Stimulated activated CD4-positive, alpha-beta T cell treated with anti-CD3 and anti-CD28 coated beads, Interleukin-2, amount 100 ng/mL, for 4 hours (primary cell): ENCODE results near the gene ZBTB18.
"Not testable (repeated sequence)": the region's sequence is repeated elsewhere in the genome, so short reads cannot be mapped to it uniquely, and the experiment has no call there.

ENCODE experiments used
- DNase-seq: peaks from one replicate; pipeline ENCODE4 v3.0.0-alpha.2; 2020; ENCODE audit warnings: low read depth

The ZBTB18 gene

DNA sequence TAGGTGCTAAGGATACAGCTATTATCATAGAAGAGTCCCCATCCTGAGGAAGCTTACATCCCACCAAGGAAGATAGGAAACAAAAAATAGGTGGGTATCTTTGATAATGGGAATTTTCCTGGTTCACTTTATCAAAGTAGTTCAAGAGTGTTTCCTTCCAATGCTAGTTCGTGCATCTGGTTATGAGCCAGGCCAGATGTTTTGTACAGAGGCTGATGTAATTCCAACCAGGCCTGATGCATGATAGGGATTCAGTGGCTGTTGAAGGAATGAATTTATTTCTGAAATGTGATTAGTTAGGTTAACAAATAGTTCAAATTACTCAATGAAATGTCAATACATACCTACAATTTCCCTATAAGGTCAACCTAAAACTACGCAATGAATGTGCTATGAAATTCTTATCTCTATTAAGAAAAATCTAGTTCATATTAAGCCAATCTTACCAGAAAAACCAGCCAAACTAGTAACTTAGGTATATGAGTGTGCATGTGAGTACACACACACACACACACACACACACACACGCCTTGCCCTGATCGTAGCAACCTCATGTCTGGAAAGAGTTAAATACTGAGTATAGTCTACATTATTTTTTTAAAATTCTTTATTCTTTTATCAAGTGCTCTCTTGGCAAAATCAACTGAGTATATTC is 9.5 kb upstream of the ZBTB18 start:
- DNase-seq, result no peak

DNA sequence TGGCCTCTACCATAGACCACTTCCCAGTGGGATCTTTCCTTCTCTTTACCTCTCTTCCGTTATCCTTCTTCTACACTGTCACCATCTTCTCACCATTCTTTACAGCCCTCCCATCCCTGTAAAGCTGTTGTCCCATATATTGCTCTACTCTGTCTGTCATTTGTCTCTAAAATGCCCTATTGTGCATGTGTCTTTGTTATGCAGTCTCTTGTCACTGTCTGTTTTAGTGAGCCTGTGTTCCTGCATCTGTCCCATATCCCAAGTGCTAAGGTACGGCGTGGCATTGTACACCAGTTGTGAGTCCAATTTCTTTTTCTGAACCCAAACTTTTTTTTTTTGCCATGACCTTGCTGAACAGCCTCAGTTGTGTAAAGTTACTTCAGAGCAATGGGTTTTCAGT is 8.8 kb upstream of the ZBTB18 start:
- DNase-seq, result no peak

DNA sequence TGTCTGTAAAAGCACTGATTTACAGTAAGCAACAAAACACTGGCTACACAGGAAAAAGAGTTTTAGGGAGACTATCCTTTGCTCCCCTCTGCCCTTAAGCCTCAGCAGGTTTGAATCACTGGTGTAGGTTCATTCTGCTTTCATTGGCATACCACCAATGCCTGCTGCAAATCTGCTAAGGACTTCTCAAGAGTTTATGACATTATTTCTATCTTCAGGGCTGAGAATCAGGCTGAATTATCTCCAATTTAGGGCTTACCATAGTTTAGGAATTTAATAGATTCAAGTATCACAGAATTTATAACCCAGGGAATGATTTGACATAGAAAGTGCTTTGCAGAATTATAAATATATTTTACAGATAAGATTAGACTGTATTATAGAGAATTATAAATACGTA is 6.7 kb upstream of the ZBTB18 start:
- DNase-seq, result no peak

DNA sequence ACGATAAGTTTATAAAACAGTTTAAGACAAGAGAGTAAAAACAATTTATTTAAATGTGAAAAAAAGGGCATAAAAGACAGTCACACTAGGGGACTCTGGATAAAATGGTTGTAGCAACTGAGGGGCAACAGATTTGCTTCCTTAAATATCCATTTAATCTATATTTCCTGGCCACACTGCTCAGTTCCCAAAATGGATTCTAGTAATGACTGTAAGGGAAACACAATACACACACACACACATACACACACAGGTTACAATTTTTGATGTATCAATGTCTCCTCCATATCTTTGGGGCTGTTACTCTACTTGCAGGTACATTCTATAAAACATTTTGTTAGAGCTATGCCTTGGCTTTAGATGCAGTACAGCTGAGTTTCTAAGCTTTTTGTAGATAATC is 4.8 kb upstream of the ZBTB18 start:
- DNase-seq, result not testable (repeated sequence)

DNA sequence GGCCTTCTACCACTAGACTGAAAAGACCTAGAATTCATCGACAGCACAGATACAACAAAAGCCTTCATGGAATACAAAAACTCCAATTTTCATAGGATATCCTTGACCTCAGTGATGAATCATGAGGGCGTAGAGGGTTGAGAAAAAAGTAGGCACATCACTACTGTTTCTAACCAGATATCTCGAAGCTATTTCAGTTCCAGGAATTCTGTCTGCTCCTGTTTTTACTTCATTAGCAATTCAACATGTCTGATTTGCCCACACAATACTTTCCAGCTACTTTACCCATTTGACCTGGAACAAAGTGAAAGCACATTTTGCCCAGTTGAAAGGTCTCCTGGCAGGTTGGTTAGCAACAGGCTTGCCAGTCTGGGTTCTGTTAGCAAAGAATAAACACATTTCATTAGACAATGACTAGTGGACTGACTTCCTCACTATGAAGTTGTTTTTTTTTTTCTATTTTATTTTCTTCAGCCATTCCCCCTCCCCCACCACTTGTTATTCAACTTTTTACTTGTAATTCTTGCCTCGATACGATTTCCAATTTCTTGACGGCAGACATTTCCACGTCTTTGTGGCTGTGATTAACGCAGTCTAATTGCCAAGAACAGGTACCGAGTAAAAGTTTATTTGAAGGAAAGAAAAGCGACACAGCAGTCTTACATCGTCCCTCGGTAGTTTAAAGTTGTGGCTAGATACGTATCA is 4.0 kb upstream of the ZBTB18 start:
- DNase-seq, result no peak

GRCh38 chr1:244047621-244048255 is 3.3 kb upstream of the ZBTB18 start:
- peak; percentile 44 for DNase-seq

GRCh38 chr1:244048256-244049161 is 2.6 kb upstream of the ZBTB18 start:
- DNase-seq, result peak; percentile 96

- DNase-seq, result peak; percentile 25
Observed at GRCh38 chr1:244049162-244050013, 1.7 kb upstream of the ZBTB18 start.

- DNase-seq, result no peak
Observed at GRCh38 chr1:244050014-244050834, 859 bp upstream of the ZBTB18 start.

GRCh38 chr1:244052016-244052727 is 1.1 kb downstream of the ZBTB18 start:
- DNase-seq, result no peak

DNA sequence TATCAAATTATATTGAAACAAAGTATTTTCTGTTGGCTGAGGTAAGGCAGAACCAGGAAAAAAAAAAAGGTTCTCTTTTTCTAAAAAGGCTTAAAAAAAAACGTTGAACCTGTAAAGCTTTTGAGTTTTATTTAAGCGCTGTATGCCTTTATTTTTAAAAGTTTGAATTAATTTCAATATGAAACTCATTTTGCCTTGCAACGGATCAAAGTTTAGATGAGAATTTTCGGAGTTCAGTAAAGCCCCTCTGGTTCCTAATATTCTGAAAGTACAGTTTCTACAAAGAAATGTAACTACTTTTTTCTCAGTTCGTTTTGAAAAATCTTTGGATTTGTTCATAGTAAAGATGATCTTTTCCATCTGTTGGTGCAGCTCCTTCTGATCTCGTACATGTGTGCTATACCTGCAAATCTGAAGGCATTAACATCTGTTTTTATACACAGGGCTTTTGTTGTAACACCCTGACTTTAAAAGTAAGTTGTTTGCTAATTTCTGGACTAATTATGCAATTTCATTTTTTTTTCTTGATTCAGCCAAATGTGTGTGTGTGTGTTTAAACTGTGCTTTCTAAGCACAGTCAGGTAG is 1.7 kb downstream of the ZBTB18 start:
- DNase-seq, result no peak

DNA sequence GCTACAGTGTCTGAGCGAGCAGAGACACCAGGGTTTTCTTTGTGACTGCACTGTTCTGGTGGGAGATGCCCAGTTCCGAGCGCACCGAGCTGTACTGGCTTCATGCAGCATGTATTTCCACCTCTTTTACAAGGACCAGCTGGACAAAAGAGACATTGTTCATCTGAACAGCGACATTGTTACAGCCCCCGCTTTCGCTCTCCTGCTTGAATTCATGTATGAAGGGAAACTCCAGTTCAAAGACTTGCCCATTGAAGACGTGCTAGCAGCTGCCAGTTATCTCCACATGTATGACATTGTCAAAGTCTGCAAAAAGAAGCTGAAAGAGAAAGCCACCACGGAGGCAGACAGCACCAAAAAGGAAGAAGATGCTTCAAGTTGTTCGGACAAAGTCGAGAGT is 2.7 kb downstream of the ZBTB18 start:
- DNase-seq, result no peak

- no peak for DNase-seq
Observed at GRCh38 chr1:244054247-244054923, 3.3 kb downstream of the ZBTB18 start.

DNA sequence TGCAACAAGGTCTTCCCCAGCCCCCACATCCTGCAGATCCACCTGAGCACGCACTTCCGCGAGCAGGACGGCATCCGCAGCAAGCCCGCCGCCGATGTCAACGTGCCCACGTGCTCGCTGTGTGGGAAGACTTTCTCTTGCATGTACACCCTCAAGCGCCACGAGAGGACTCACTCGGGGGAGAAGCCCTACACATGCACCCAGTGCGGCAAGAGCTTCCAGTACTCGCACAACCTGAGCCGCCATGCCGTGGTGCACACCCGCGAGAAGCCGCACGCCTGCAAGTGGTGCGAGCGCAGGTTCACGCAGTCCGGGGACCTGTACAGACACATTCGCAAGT is 3.8 kb downstream of the ZBTB18 start:
- no peak for DNase-seq

DNA sequence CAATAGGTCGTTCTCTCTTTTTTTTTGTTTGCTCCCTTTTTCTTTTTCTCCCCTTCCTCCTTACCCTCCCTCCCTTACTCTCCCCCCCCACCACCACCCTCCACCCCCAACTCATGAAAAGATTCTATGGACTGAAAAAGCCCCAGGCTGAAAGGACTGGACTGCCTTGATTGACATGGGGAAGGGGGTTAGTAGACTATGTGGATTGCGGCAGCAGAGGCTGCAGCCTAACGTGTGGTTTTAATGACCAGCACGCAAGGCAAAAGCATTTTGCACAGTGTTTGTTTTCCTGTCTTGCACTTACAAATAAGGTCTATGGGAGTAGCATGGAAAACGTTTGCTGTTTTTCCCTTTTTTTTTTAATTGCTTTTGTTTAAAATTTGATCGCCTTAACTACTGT is 5.5 kb downstream of the ZBTB18 start:
- no peak for DNase-seq

DNA sequence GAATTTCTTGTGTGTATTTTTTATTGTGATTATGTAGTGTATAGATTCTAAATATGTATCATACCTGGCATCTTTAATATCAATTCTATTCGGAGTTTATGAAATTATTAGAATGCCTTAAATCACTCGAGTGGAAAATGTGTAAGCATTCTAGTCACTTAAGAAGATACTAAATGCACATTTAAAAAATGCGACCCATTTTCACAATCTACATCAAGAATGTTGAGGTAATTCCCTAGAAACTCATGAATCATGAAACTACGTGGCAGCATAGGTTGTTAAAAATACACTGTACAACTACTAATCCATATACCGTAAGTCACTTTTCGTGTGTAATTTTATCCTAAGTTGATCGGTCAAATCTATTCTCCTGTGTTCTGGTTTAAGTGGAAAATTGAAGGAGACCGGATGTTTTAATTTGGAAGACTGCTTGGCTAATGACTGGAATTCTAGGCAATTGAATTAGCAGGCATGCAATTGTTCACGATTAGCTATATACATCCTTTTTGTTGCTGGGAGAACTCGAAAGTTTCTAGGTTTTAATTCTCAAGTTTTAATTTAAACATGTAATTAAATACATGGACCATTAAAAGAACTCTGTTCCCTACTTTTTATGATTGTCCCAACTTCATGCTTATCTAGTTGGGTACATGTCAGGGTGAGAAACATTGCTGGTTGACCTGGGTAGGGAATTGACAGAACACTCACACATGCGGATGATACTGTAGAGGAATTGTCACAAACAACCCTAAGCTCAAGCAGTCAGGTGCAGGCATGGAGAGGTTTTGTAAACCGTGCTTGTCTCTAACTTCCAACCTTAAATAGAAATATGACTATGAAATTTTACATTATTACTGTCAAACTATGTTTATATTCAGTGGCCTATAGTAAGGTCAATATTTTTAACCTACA is 6.6 kb downstream of the ZBTB18 start:
- DNase-seq, result no peak

GRCh38 chr1:244060117-244060516 is 9.0 kb downstream of the ZBTB18 start:
- no peak for DNase-seq

GRCh38 chr1:244060686-244061085 is 9.6 kb downstream of the ZBTB18 start:
- no peak for DNase-seq
